H1 (cell line): ENCODE results near the gene NUDT6. TPM values are rescaled to one million over a fixed set of nuclear protein-coding genes. Genes with fewer than 3 reads are reported as not detected.

Experiments used
- CTCF ChIA-PET: fragments of 300-600 bp; sonication (Branson Sonifier 250); formaldehyde crosslinking; loops from one replicate; lab custom pipeline; 2021; ENCODE audit not compliant: partially characterized antibody; lab: Charles Lee
- POLR2A ChIA-PET: fragments of 300-600 bp; sonication (Branson Sonifier 250); formaldehyde crosslinking; loops from one replicate; lab custom pipeline; 2021; ENCODE audit warnings: inconsistent platforms; ENCODE audit not compliant: partially characterized antibody; lab: Charles Lee
- DNase-seq, 2 experiments: peaks; one replicate each; pipeline versions ENCODE4 v3.0.0 to v3.0.0-alpha.2; 2010 to 2022; ENCODE audit warnings: low spot score in 2 of 2, low read depth in 1 of 2, mixed read lengths in 1 of 2
- FAIRE-seq: peaks from 2 replicates; lab custom pipeline; 2011; peaks lifted over from hg19 to GRCh38; lab: Jason Lieb, UNC
- H2AFZ ChIP-seq: 2 replicates; pipeline ENCODE4 v1.8.1; 2012; ENCODE audit warnings: low read length, inconsistent platforms
- H2AK5ac ChIP-seq: 2 replicates; pipeline ENCODE4 v1.6.1; 2013; ENCODE audit warnings: low read depth, low read length
- H2BK120ac ChIP-seq: replicated peaks from 2 replicates; pipeline ENCODE3; 2013; ENCODE audit warnings: low read depth, low read length, inconsistent platforms
- H2BK12ac ChIP-seq: 2 replicates; pipeline ENCODE4 v1.6.1; 2013; ENCODE audit warnings: low read depth, low read length
- H2BK15ac ChIP-seq: 2 replicates; pipeline ENCODE4 v1.6.1; 2013; ENCODE audit warnings: low read length
- H2BK20ac ChIP-seq: 2 replicates; pipeline ENCODE4 v1.6.1; 2013; ENCODE audit warnings: low read length
- H2BK5ac ChIP-seq: 2 replicates; pipeline ENCODE4 v1.6.1; 2013; ENCODE audit warnings: low read depth, low read length
- H3K14ac ChIP-seq: 2 replicates; pipeline ENCODE4 v1.6.1; 2013; ENCODE audit warnings: inconsistent platforms; ENCODE audit not compliant: insufficient read length
- H3K18ac ChIP-seq: 2 replicates; pipeline ENCODE4 v1.6.1; 2013; ENCODE audit warnings: low read length; ENCODE audit errors: extremely low read depth
- H3K23ac ChIP-seq: 2 replicates; pipeline ENCODE4 v1.6.1; 2013; ENCODE audit warnings: inconsistent platforms; ENCODE audit not compliant: insufficient read length
- H3K23me2 ChIP-seq: 2 replicates; pipeline ENCODE4 v1.6.1; 2013; ENCODE audit warnings: low read depth, low read length
- H3K27ac ChIP-seq: 2 replicates; pipeline ENCODE4 v1.6.1; 2011; ENCODE audit warnings: low read depth, low read length, inconsistent platforms
- H3K27me3 ChIP-seq, 4 experiments: replicated peaks in 1 of 4; 1 replicate in 1 of 4; 2 replicates in 3 of 4; pipeline versions ENCODE4 v1.6.1 to v1.8.1; 2011 to 2013; ENCODE audit warnings: low read length in 3 of 4, mild to moderate bottlenecking in 3 of 4, inconsistent platforms in 2 of 4, mixed read lengths in 2 of 4, moderate library complexity in 1 of 4; ENCODE audit not compliant: control insufficient read depth in 3 of 4, insufficient read depth in 3 of 4; ENCODE audit errors: extremely low read depth in 1 of 4
- H3K36me3 ChIP-seq, 4 experiments: 2 replicates each; pipeline versions ENCODE4 v1.6.1 to v1.8.1; 2011 to 2013; ENCODE audit warnings: mild to moderate bottlenecking in 4 of 4, low read length in 3 of 4, moderate library complexity in 2 of 4, control low read depth in 1 of 4, inconsistent platforms in 1 of 4; ENCODE audit not compliant: insufficient read depth in 4 of 4, control insufficient read depth in 2 of 4
- H3K4ac ChIP-seq: replicated peaks from 2 replicates; pipeline ENCODE3; 2013; ENCODE audit warnings: low read length, low read depth, mixed read lengths, inconsistent platforms; ENCODE audit not compliant: insufficient read length
- H3K4me1 ChIP-seq, 4 experiments: replicated peaks in 1 of 4; 1 replicate in 1 of 4; 2 replicates in 3 of 4; pipeline versions ENCODE4 v1.6.1 to v1.8.1; 2011 to 2013; ENCODE audit warnings: low read length in 3 of 4, inconsistent platforms in 2 of 4, mixed read lengths in 1 of 4; ENCODE audit not compliant: insufficient read depth in 4 of 4, control insufficient read depth in 3 of 4
- H3K4me2 ChIP-seq, 2 experiments: 2 replicates each; pipeline versions ENCODE4 v1.6.1 to v1.8.1; 2011 to 2013; ENCODE audit warnings: low read depth in 2 of 2, low read length in 2 of 2, control low read depth in 1 of 2, inconsistent platforms in 1 of 2, mild to moderate bottlenecking in 1 of 2; ENCODE audit not compliant: insufficient read depth in 1 of 2
- H3K4me3 ChIP-seq, 4 experiments: fragments of 200-600, 300-600 bp in 1 of 4; sonication (generic), shearing (Covaris generic), sonication (Bioruptor Twin) in 1 of 4; 2 replicates each; pipeline versions ENCODE4 v1.5.1 to v1.8.1; 2011 to 2016; ENCODE audit warnings: low read length in 4 of 4, low read depth in 3 of 4, control low read depth in 2 of 4, inconsistent platforms in 2 of 4, mild to moderate bottlenecking in 2 of 4, mixed read lengths in 1 of 4, moderate library complexity in 1 of 4; ENCODE audit not compliant: insufficient read depth in 2 of 4; ENCODE audit errors: extremely low read depth in 1 of 4
- H3K56ac ChIP-seq: replicated peaks from 2 replicates; pipeline ENCODE3; 2013; ENCODE audit warnings: low read depth, mild to moderate bottlenecking, mixed read lengths, low read length, inconsistent platforms; ENCODE audit not compliant: insufficient read length
- H3K79me1 ChIP-seq: 2 replicates; pipeline ENCODE4 v1.6.1; 2013; ENCODE audit warnings: low read depth, low read length, control low read depth
- H3K79me2 ChIP-seq, 2 experiments: 2 replicates each; pipeline versions ENCODE4 v1.6.1 to v1.8.1; 2012 to 2013; ENCODE audit warnings: low read length in 2 of 2, mild to moderate bottlenecking in 2 of 2, inconsistent platforms in 1 of 2; ENCODE audit not compliant: insufficient read depth in 2 of 2, control insufficient read depth in 1 of 2
- H3K9ac ChIP-seq, 4 experiments: replicated peaks in 1 of 4; 1 replicate in 1 of 4; 2 replicates in 3 of 4; pipeline versions ENCODE4 v1.6.1 to v1.8.1; 2011 to 2013; ENCODE audit warnings: low read depth in 3 of 4, low read length in 3 of 4, control low read depth in 2 of 4, mild to moderate bottlenecking in 2 of 4, moderate library complexity in 2 of 4, inconsistent platforms in 1 of 4; ENCODE audit errors: extremely low read depth in 1 of 4
- H3K9me3 ChIP-seq, 2 experiments: 2 replicates each; pipeline versions ENCODE4 v1.6.1 to v1.8.1; 2012 to 2013; ENCODE audit warnings: mild to moderate bottlenecking in 2 of 2, moderate library complexity in 2 of 2, control low read depth in 1 of 2, inconsistent platforms in 1 of 2, low read depth in 1 of 2, low read length in 1 of 2, mixed read lengths in 1 of 2; ENCODE audit not compliant: insufficient read depth in 2 of 2
- H4K20me1 ChIP-seq, 2 experiments: replicated peaks in 1 of 2; 2 replicates each; pipeline versions ENCODE3 to v1.8.1; 2011 to 2013; ENCODE audit warnings: inconsistent platforms in 2 of 2, low read length in 2 of 2, mild to moderate bottlenecking in 1 of 2; ENCODE audit not compliant: insufficient read depth in 2 of 2, control insufficient read depth in 1 of 2
- H4K5ac ChIP-seq: 2 replicates; pipeline ENCODE4 v1.6.1; 2013; ENCODE audit warnings: low read length, low read depth, mixed read lengths, inconsistent platforms; ENCODE audit not compliant: insufficient read length
- H4K8ac ChIP-seq: 2 replicates; pipeline ENCODE4 v1.8.0; 2013; ENCODE audit warnings: mild to moderate bottlenecking, moderate library complexity, low read length, inconsistent platforms; ENCODE audit not compliant: insufficient read depth; ENCODE audit errors: extremely low read depth
- H4K91ac ChIP-seq: replicated peaks from 2 replicates; pipeline ENCODE3; 2013; ENCODE audit warnings: low read length, mixed read lengths, inconsistent platforms; ENCODE audit not compliant: insufficient read length
- BACH1 ChIP-seq: IDR thresholded peaks from 2 replicates; pipeline ENCODE4 v1.6.1; 2012; ENCODE audit warnings: low read length, improper control_type of control experiment
- CREB1 ChIP-seq: IDR thresholded peaks from 2 replicates; pipeline ENCODE4 v1.6.1; 2012; ENCODE audit warnings: inconsistent platforms
- EGR1 ChIP-seq: IDR thresholded peaks from 2 replicates; pipeline ENCODE4 v1.6.1; 2011; ENCODE audit warnings: low read depth, low read length, borderline replicate concordance
- POLR2A ChIP-seq, 2 experiments: IDR thresholded peaks; 1 replicate in 1 of 2; 2 replicates in 1 of 2; pipeline ENCODE4 v1.6.1; 2011; ENCODE audit warnings: low read depth in 2 of 2, low read length in 2 of 2, mild to moderate bottlenecking in 2 of 2; ENCODE audit errors: control extremely low read depth in 1 of 2
- RAD21 ChIP-seq, 2 experiments: IDR thresholded peaks in 1 of 2; conservative IDR thresholded peaks in 1 of 2; 2 replicates each; pipeline ENCODE4 v1.6.1; 2011; ENCODE audit warnings: low read depth in 2 of 2, low read length in 2 of 2, improper control_type of control experiment in 1 of 2, inconsistent platforms in 1 of 2, mild to moderate bottlenecking in 1 of 2, moderate library complexity in 1 of 2
- RXRA ChIP-seq: IDR thresholded peaks from 2 replicates; pipeline ENCODE4 v1.6.1; 2011; ENCODE audit warnings: low read depth, mild to moderate bottlenecking, low read length, moderate library complexity; ENCODE audit not compliant: insufficient read depth
- SP1 ChIP-seq: IDR thresholded peaks from 2 replicates; pipeline ENCODE4 v1.6.1; 2011; ENCODE audit warnings: low read depth, low read length
- TAF1 ChIP-seq: IDR thresholded peaks from 2 replicates; pipeline ENCODE4 v1.6.1; 2011; ENCODE audit warnings: mild to moderate bottlenecking, low read depth, low read length
- TAF7 ChIP-seq: optimal IDR thresholded peaks from 2 replicates; pipeline ENCODE3; 2011; ENCODE audit warnings: low read depth, mild to moderate bottlenecking, inconsistent platforms, low read length, moderate library complexity, borderline replicate concordance
- TBP ChIP-seq: IDR thresholded peaks from 2 replicates; pipeline ENCODE4 v1.6.1; 2011; ENCODE audit warnings: low read depth, low read length, improper control_type of control experiment
- ZNF274 ChIP-seq: IDR thresholded peaks from 2 replicates; pipeline ENCODE4 v1.7.0; 2012; ENCODE audit warnings: low read length, borderline replicate concordance; ENCODE audit errors: extremely low read depth
- WGBS, 2 experiments: shearing (Covaris generic) in 1 of 2; methylation state at CpG; one replicate each; pipeline versions ENCODE4 v1.1.6 to v1.1.7; 2013 to 2015; ENCODE audit warnings: low lambda C conversion rate in 2 of 2, mixed read lengths in 2 of 2, inconsistent platforms in 1 of 2, low coverage in 1 of 2, missing lambda C conversion rate in 1 of 2; ENCODE audit not compliant: insufficient replicate concordance in 2 of 2, insufficient coverage in 1 of 2, insufficient read length in 1 of 2; ENCODE audit errors: extremely low coverage in 1 of 2, missing lambda C conversion rate in 1 of 2; 5-methylcytosine and 5-hydroxymethylcytosine counted together
- polyA plus RNA-seq, 7 experiments: library from polyadenylated mRNA; depleted of rRNA in 3 of 7; stranded (reverse) in 5 of 7; unstranded in 2 of 7; fragments of >200 nt in 5 of 7; fragments of 200-250 nt in 2 of 7; gene quantifications; 1 replicate in 5 of 7; 2 replicates in 1 of 7; 4 replicates in 1 of 7; pipeline versions ENCODE4 v1.2.1 to v1.2.3, GENCODE V29; 2011 to 2013; ENCODE audit warnings: missing spikeins in 2 of 7, mixed read lengths in 2 of 7
- total RNA-seq: library from RNA; stranded (reverse); fragmentation: NEBNext Ultra II Directional; extraction: Animal tissue kit (Norgen Biotek cat#: 25700); gene quantifications from 2 replicates; pipeline ENCODE4 v1.2.1, GENCODE V29; 2021
- TF ChIP-seq, protein P1 (sequence below), 3 experiments: IDR thresholded peaks; 1 replicate in 2 of 3; 2 replicates in 1 of 3; pipeline versions ENCODE4 v1.5.1 to v1.6.1; 2011; ENCODE audit warnings: low read length in 3 of 3, mild to moderate bottlenecking in 3 of 3, inconsistent platforms in 2 of 3, low read depth in 1 of 3, moderate library complexity in 1 of 3; ENCODE audit not compliant: insufficient read depth in 1 of 3; ENCODE audit errors: control extremely low read depth in 1 of 3

The NUDT6 gene
- total and polyA plus RNA-seq, 2 of the 8 experiments (the other 6 are each of a cell fraction or from before 2014, with no cell fraction given) = 5.0 to 12.4 TPM

DNA sequence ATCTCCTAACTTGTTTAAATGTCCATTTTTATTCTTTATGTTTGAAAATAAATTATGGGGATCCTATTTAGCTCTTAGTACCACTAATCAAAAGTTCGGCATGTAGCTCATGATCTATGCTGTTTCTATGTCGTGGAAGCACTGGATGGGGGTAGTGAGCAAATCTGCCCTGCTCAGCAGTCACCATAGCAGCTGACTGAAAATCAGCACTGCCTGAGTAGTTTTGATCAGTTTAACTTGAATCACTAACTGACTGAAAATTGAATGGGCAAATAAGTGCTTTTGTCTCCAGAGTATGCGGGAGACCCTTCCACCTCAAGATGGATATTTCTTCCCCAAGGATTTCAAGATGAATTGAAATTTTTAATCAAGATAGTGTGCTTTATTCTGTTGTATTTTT lies 27.6 kb downstream of the NUDT6 start:
- H2BK15ac ChIP-seq = no peak overlapping the region
- CTCF ChIA-PET = interaction anchor here (0.7 kb wide), 1 partner anchor 93 kb away, joined by 3 read pairs; no protein-coding TSS in a partner anchor
- H3K23ac ChIP-seq = no peak overlapping the region
- peak in 1 of 2 experiments; percentile 13; a peak in 1 of 4 replicates for TF ChIP-seq RAD21 (IDR thresholded peaks at IDR 0.05 in 1 of 2, conservative IDR thresholded peaks at IDR 0.05 in 1 of 2; ENCODE audit: low read depth in 2 of 2, low read length in 2 of 2)
- TF ChIP-seq RXRA = no peak
- no peak for TF ChIP-seq SP1
- TF ChIP-seq EGR1 = no peak
- TF ChIP-seq, protein P1, sequence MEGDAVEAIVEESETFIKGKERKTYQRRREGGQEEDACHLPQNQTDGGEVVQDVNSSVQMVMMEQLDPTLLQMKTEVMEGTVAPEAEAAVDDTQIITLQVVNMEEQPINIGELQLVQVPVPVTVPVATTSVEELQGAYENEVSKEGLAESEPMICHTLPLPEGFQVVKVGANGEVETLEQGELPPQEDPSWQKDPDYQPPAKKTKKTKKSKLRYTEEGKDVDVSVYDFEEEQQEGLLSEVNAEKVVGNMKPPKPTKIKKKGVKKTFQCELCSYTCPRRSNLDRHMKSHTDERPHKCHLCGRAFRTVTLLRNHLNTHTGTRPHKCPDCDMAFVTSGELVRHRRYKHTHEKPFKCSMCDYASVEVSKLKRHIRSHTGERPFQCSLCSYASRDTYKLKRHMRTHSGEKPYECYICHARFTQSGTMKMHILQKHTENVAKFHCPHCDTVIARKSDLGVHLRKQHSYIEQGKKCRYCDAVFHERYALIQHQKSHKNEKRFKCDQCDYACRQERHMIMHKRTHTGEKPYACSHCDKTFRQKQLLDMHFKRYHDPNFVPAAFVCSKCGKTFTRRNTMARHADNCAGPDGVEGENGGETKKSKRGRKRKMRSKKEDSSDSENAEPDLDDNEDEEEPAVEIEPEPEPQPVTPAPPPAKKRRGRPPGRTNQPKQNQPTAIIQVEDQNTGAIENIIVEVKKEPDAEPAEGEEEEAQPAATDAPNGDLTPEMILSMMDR (IDR thresholded peaks at IDR 0.05; ENCODE audit: control extremely low read depth in 1 of 3, insufficient read depth in 1 of 3, low read depth in 1 of 3, low read length in 3 of 3) = no peak
- no peak for TF ChIP-seq CREB1
- TF ChIP-seq TBP = no peak
- TF ChIP-seq POLR2A (IDR thresholded peaks at IDR 0.05; ENCODE audit: control extremely low read depth in 1 of 2, low read depth in 2 of 2, low read length in 2 of 2) = 0 out of 3 replicates have a peak, but pooled peaks of 1 of the 2 experiments have one; percentile 21
- TF ChIP-seq TAF1 = no peak
- TF ChIP-seq ZNF274 = no peak
- no peak for TF ChIP-seq TAF7
- no peak for TF ChIP-seq BACH1

More for the DNA sequence above, 27.6 kb downstream of the NUDT6 start:
- Histone ChIP-seq H3K4me1 (no peaks in the 10 kb centered on the region), H4K5ac (no peak overlapping the region), H3K56ac (no peak overlapping the region), H3K18ac (no peak overlapping the region), H3K14ac (no peak overlapping the region), H2BK20ac (no peak overlapping the region), H3K79me1 (peaks cover 2% of the 10 kb centered on the region; the same call in 1 of the 2 replicates), H2BK12ac (no peak overlapping the region), H4K20me1 (peaks cover 3 to 5% of the 10 kb centered on the region in 2 experiments), H3K36me3 (peaks cover 0 to 78% (median 20%) of the 10 kb centered on the region in 4 experiments; a peak in 6 of 8 replicates), H3K9ac (no peak overlapping the region), H3K79me2 (peaks cover 0 to 21% of the 10 kb centered on the region in 2 experiments; a peak in 2 of 4 replicates), H3K27me3 (peaks cover 0 to 2% (median 0%) of the 10 kb centered on the region in 4 experiments; a peak in 1 of 7 replicates), H2BK5ac (no peak overlapping the region), H2BK120ac (no peak overlapping the region), H3K23me2 (no peaks in the 10 kb centered on the region), H4K91ac (no peak overlapping the region), H3K9me3 (no peaks in the 10 kb centered on the region), H3K27ac (no peak overlapping the region), H3K4me3 (no peak overlapping the region), H3K4me2 (no peak overlapping the region), H4K8ac (no peak overlapping the region), H3K4ac (no peak overlapping the region), H2AK5ac (no peak overlapping the region), H2AFZ (no peak overlapping the region)
- WGBS, 2 experiments = 96% methylated on average over 3 of the region's 3 CpGs; no CpG with 5 or more reads in 1 of the 2 experiments
- FAIRE-seq (no peak), DNase-seq (no peak)
- POLR2A ChIA-PET = interaction anchor here (1.3 to 1.6 kb wide), 3 partner anchors 15 to 127 kb away, joined by 3 to 5 read pairs (median 3); no protein-coding TSS in a partner anchor
